ENCODE results near the gene TALDO1.

The TALDO1 gene

GRCh38 chr11:747158-748006, at the start of gene TALDO1:
TSS of gene TALDO1 (plus strand) at chr11:747464. CDS start at chr11:747482, 18 bp downstream.
- Histone ChIP-seq H3K9ac (ENCODE audit: low read length) (peak within 1 kb of the TSS; percentile 12), H3K4me1 (ENCODE audit: control insufficient read depth, insufficient read depth, low read length) (peaks cover 6% of the 10 kb centered on the region), H3K27me3 (ENCODE audit: control insufficient read depth, insufficient read depth, low read length) (no peaks in the 10 kb centered on the region), H3K4me3 (ENCODE audit: low read length) (peak within 1 kb of the TSS; percentile 86), H3K36me3 (ENCODE audit: control insufficient read depth, insufficient read depth, low read length) (no peaks in the 10 kb centered on the region), H3K27ac (ENCODE audit: low read depth, low read length) (peak within 1 kb of the TSS; percentile 61)

GRCh38 chr11:697811-698311, 49.4 kb upstream of the TALDO1 start:
- peaks cover 6% of the 10 kb centered on the region for H3K4me1 ChIP-seq (ENCODE audit: control insufficient read depth, insufficient read depth, low read length)
- H3K4me3 ChIP-seq (ENCODE audit: low read length) = no peak overlapping the region
- no peaks in the 10 kb centered on the region for H3K27me3 ChIP-seq (ENCODE audit: control insufficient read depth, insufficient read depth, low read length)
- H3K27ac ChIP-seq (ENCODE audit: low read depth, low read length) = peak overlapping the region; percentile 99
- no peaks in the 10 kb centered on the region for H3K36me3 ChIP-seq (ENCODE audit: control insufficient read depth, insufficient read depth, low read length)
- peak overlapping the region; percentile 2 for H3K9ac ChIP-seq (ENCODE audit: low read length)

GRCh38 chr11:698493-699115, 48.7 kb upstream of the TALDO1 start:
- H3K27me3 ChIP-seq (ENCODE audit: control insufficient read depth, insufficient read depth, low read length) = no peaks in the 10 kb centered on the region
- no peak overlapping the region for H3K9ac ChIP-seq (ENCODE audit: low read length)
- no peak overlapping the region for H3K27ac ChIP-seq (ENCODE audit: low read depth, low read length)
- no peaks in the 10 kb centered on the region for H3K36me3 ChIP-seq (ENCODE audit: control insufficient read depth, insufficient read depth, low read length)
- H3K4me1 ChIP-seq (ENCODE audit: control insufficient read depth, insufficient read depth, low read length) = peaks cover 6% of the 10 kb centered on the region
- no peak overlapping the region for H3K4me3 ChIP-seq (ENCODE audit: low read length)

- no peak overlapping the region for H3K9ac ChIP-seq (ENCODE audit: low read length)
- H3K4me1 ChIP-seq (ENCODE audit: control insufficient read depth, insufficient read depth, low read length) = peaks cover 6% of the 10 kb centered on the region
- H3K27me3 ChIP-seq (ENCODE audit: control insufficient read depth, insufficient read depth, low read length) = no peaks in the 10 kb centered on the region
- no peak overlapping the region for H3K4me3 ChIP-seq (ENCODE audit: low read length)
- no peaks in the 10 kb centered on the region for H3K36me3 ChIP-seq (ENCODE audit: control insufficient read depth, insufficient read depth, low read length)
- no peak overlapping the region for H3K27ac ChIP-seq (ENCODE audit: low read depth, low read length)
Measured at GRCh38 chr11:699116-699508, 48.2 kb upstream of the TALDO1 start.

GRCh38 chr11:699753-700152, 47.5 kb upstream of the TALDO1 start:
- Histone ChIP-seq H3K27me3 (ENCODE audit: control insufficient read depth, insufficient read depth, low read length) (no peaks in the 10 kb centered on the region), H3K36me3 (ENCODE audit: control insufficient read depth, insufficient read depth, low read length) (no peaks in the 10 kb centered on the region), H3K9ac (ENCODE audit: low read length) (no peak overlapping the region), H3K4me3 (ENCODE audit: low read length) (no peak overlapping the region), H3K4me1 (ENCODE audit: control insufficient read depth, insufficient read depth, low read length) (peaks cover 6% of the 10 kb centered on the region), H3K27ac (ENCODE audit: low read depth, low read length) (no peak overlapping the region)

- Histone ChIP-seq H3K27ac (ENCODE audit: low read depth, low read length) (no peak overlapping the region), H3K4me1 (ENCODE audit: control insufficient read depth, insufficient read depth, low read length) (peaks cover 9% of the 10 kb centered on the region), H3K4me3 (ENCODE audit: low read length) (no peak overlapping the region)
Measured at GRCh38 chr11:701741-702461, 45.4 kb upstream of the TALDO1 start.

GRCh38 chr11:702462-703461, 44.5 kb upstream of the TALDO1 start:
- Histone ChIP-seq H3K4me1 (ENCODE audit: control insufficient read depth, insufficient read depth, low read length) (peaks cover 10% of the 10 kb centered on the region), H3K4me3 (ENCODE audit: low read length) (no peak overlapping the region), H3K9ac (ENCODE audit: low read length) (no peak overlapping the region), H3K27me3 (ENCODE audit: control insufficient read depth, insufficient read depth, low read length) (no peaks in the 10 kb centered on the region), H3K27ac (ENCODE audit: low read depth, low read length) (no peak overlapping the region), H3K36me3 (ENCODE audit: control insufficient read depth, insufficient read depth, low read length) (no peaks in the 10 kb centered on the region)

More at GRCh38 chr11:701741-702461, 45.4 kb upstream of the TALDO1 start:
- Histone ChIP-seq H3K9ac (ENCODE audit: low read length) (no peak overlapping the region), H3K36me3 (ENCODE audit: control insufficient read depth, insufficient read depth, low read length) (no peaks in the 10 kb centered on the region), H3K27me3 (ENCODE audit: control insufficient read depth, insufficient read depth, low read length) (no peaks in the 10 kb centered on the region)

- H3K4me1 ChIP-seq (ENCODE audit: control insufficient read depth, insufficient read depth, low read length) = peaks cover 9% of the 10 kb centered on the region
- no peaks in the 10 kb centered on the region for H3K27me3 ChIP-seq (ENCODE audit: control insufficient read depth, insufficient read depth, low read length)
- H3K4me3 ChIP-seq (ENCODE audit: low read length) = no peak overlapping the region
- H3K36me3 ChIP-seq (ENCODE audit: control insufficient read depth, insufficient read depth, low read length) = no peaks in the 10 kb centered on the region
- H3K9ac ChIP-seq (ENCODE audit: low read length) = no peak overlapping the region
- no peak overlapping the region for H3K27ac ChIP-seq (ENCODE audit: low read depth, low read length)
Measured at GRCh38 chr11:703506-703905, 43.8 kb upstream of the TALDO1 start.

GRCh38 chr11:704228-704674, 43.0 kb upstream of the TALDO1 start:
- Histone ChIP-seq H3K4me1 (ENCODE audit: control insufficient read depth, insufficient read depth, low read length) (peaks cover 9% of the 10 kb centered on the region), H3K36me3 (ENCODE audit: control insufficient read depth, insufficient read depth, low read length) (no peaks in the 10 kb centered on the region), H3K27me3 (ENCODE audit: control insufficient read depth, insufficient read depth, low read length) (no peaks in the 10 kb centered on the region), H3K4me3 (ENCODE audit: low read length) (no peak overlapping the region), H3K27ac (ENCODE audit: low read depth, low read length) (no peak overlapping the region), H3K9ac (ENCODE audit: low read length) (no peak overlapping the region)

GRCh38 chr11:704781-705645, 42.3 kb upstream of the TALDO1 start:
- Histone ChIP-seq H3K4me1 (ENCODE audit: control insufficient read depth, insufficient read depth, low read length) (peaks cover 9% of the 10 kb centered on the region), H3K27ac (ENCODE audit: low read depth, low read length) (peak overlapping the region; percentile 37), H3K27me3 (ENCODE audit: control insufficient read depth, insufficient read depth, low read length) (no peaks in the 10 kb centered on the region), H3K4me3 (ENCODE audit: low read length) (peak overlapping the region; percentile 47), H3K36me3 (ENCODE audit: control insufficient read depth, insufficient read depth, low read length) (no peaks in the 10 kb centered on the region), H3K9ac (ENCODE audit: low read length) (peak overlapping the region; percentile 62)

Measured in rectal smooth muscle tissue (tissue), 1 donor.